A673 (cell line): ENCODE measurements around the gene NRGN.

Experiments used
- EZH2 ChIP-seq: fragments of 200-600 bp; sonication (generic); IDR thresholded peaks from 2 replicates; pipeline ENCODE4 v1.6.1; 2017; ENCODE audit warnings: borderline replicate concordance, low read depth, mild to moderate bottlenecking, mixed read lengths, antibody characterized with exemption, low read length; ENCODE audit not compliant: poor library complexity, severe bottlenecking
- TF ChIP-seq, protein P1 (sequence below): fragments of 300-800, 200-600 bp; sonication (generic); conservative IDR thresholded peaks from 2 replicates; pipeline ENCODE4 v1.5.1; 2017; ENCODE audit warnings: low read depth, mild to moderate bottlenecking, antibody characterized with exemption, low read length, moderate library complexity, mixed read lengths

DNA sequence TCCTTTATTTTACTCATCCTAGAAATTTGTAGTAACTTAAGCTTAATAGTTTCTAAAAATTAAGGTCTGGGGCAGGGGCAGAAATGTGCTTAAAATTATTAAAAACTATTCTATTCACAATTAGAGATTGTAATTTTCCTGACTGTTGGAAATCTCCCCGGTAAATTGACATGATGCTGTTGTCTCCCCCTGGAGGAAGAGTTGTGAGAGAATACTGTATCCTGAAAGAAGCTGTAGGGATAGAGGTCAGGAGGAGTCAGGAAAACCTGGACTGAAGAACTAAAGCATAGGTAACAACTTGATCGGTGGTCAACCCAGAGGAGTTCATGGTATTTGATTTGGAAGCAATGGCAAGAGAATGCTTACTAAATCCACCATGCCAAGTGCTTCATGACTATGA is 38.5 kb downstream of the NRGN start:
- TF ChIP-seq, protein P1, sequence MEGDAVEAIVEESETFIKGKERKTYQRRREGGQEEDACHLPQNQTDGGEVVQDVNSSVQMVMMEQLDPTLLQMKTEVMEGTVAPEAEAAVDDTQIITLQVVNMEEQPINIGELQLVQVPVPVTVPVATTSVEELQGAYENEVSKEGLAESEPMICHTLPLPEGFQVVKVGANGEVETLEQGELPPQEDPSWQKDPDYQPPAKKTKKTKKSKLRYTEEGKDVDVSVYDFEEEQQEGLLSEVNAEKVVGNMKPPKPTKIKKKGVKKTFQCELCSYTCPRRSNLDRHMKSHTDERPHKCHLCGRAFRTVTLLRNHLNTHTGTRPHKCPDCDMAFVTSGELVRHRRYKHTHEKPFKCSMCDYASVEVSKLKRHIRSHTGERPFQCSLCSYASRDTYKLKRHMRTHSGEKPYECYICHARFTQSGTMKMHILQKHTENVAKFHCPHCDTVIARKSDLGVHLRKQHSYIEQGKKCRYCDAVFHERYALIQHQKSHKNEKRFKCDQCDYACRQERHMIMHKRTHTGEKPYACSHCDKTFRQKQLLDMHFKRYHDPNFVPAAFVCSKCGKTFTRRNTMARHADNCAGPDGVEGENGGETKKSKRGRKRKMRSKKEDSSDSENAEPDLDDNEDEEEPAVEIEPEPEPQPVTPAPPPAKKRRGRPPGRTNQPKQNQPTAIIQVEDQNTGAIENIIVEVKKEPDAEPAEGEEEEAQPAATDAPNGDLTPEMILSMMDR, result peak; percentile 49
- TF ChIP-seq EZH2, result no peak
